GM10847 (cell line): ENCODE results near the gene COL23A1.

ENCODE experiments used
- POLR2A ChIP-seq: IDR thresholded peaks from 2 replicates; pipeline ENCODE4 v1.6.1; 2011; ENCODE audit not compliant: insufficient read length; ENCODE audit errors: extremely low read depth

COL23A1 gene

GRCh38 chr5:178416206-178416882 lies 173.8 kb downstream of the COL23A1 start:
- no peak for TF ChIP-seq POLR2A

- TF ChIP-seq POLR2A = no peak
Observed at GRCh38 chr5:178415353-178415752, 174.8 kb downstream of the COL23A1 start.

GRCh38 chr5:178413988-178414387 lies 176.2 kb downstream of the COL23A1 start:
- TF ChIP-seq POLR2A = no peak

GRCh38 chr5:178411083-178411482 lies 179.1 kb downstream of the COL23A1 start:
- TF ChIP-seq POLR2A = no peak

- TF ChIP-seq POLR2A = no peak
Observed at GRCh38 chr5:178407646-178408045, 182.5 kb downstream of the COL23A1 start.

GRCh38 chr5:178404987-178405386 lies 185.2 kb downstream of the COL23A1 start:
- TF ChIP-seq POLR2A = no peak

GRCh38 chr5:178403956-178404600 lies 186.1 kb downstream of the COL23A1 start:
- TF ChIP-seq POLR2A = no peak

GRCh38 chr5:178403351-178403750 lies 186.8 kb downstream of the COL23A1 start:
- TF ChIP-seq POLR2A = no peak

- TF ChIP-seq POLR2A = no peak
Observed at GRCh38 chr5:178399701-178400095, 190.5 kb downstream of the COL23A1 start.

- no peak for TF ChIP-seq POLR2A
Observed at GRCh38 chr5:178398901-178399700, 191.1 kb downstream of the COL23A1 start.

- no peak for TF ChIP-seq POLR2A
Observed at GRCh38 chr5:178396796-178397720, 193.1 kb downstream of the COL23A1 start.

- no peak for TF ChIP-seq POLR2A
Observed at GRCh38 chr5:178394074-178394473, 196.1 kb downstream of the COL23A1 start.

GRCh38 chr5:178392931-178393394 lies 197.2 kb downstream of the COL23A1 start:
- no peak for TF ChIP-seq POLR2A

GRCh38 chr5:178392386-178392785 lies 197.8 kb downstream of the COL23A1 start:
- no peak for TF ChIP-seq POLR2A

GRCh38 chr5:178391480-178391879 lies 198.7 kb downstream of the COL23A1 start:
- TF ChIP-seq POLR2A = no peak
